Kidney (tissue), 14 donors: ENCODE results near the gene ATF7. TPM values are rescaled to one million over a fixed set of nuclear protein-coding genes. Genes with fewer than 3 reads are reported as not detected.
"Not testable (repeated sequence)": the region's sequence is repeated elsewhere in the genome, so short reads cannot be mapped to it uniquely, and the experiment has no call there.

ENCODE experiments used
- DNase-seq, 5 donors: peaks; one replicate each; pipeline ENCODE4 v3.0.0-alpha.2; 2013 to 2020
- FAIRE-seq: peaks from 2 replicates; lab custom pipeline; 2012; peaks lifted over from hg19 to GRCh38; lab: Jason Lieb, UNC
- H3K27ac ChIP-seq, 2 donors: one replicate each; pipeline ENCODE4 v1.7.0; 2013; ENCODE audit warnings: low read depth in 2 of 2, low read length in 2 of 2, inconsistent platforms in 1 of 2
- H3K27me3 ChIP-seq: one replicate; pipeline ENCODE4 v1.7.1; 2013; ENCODE audit warnings: low read length, inconsistent platforms; ENCODE audit not compliant: control insufficient read depth, insufficient read depth
- H3K36me3 ChIP-seq, 3 donors: one replicate each; pipeline versions ENCODE4 v1.7.0 to v1.7.1; 2013; ENCODE audit warnings: low read length in 3 of 3, control low read depth in 1 of 3, inconsistent platforms in 1 of 3; ENCODE audit not compliant: insufficient read depth in 3 of 3, control insufficient read depth in 2 of 3
- H3K4me1 ChIP-seq, 3 donors: one replicate each; pipeline versions ENCODE4 v1.7.0 to v1.7.1; 2013; ENCODE audit warnings: low read length in 3 of 3, inconsistent platforms in 1 of 3, low read depth in 1 of 3; ENCODE audit not compliant: control insufficient read depth in 2 of 3, insufficient read depth in 2 of 3
- H3K4me3 ChIP-seq, 3 donors: one replicate each; pipeline versions ENCODE4 v1.7.0 to v1.8.1; 2013; ENCODE audit warnings: low read length in 3 of 3, control low read depth in 1 of 3, inconsistent platforms in 1 of 3
- H3K9ac ChIP-seq, 3 donors: one replicate each; pipeline versions ENCODE4 v1.7.0 to v1.7.1; 2013; ENCODE audit warnings: low read length in 3 of 3, control low read depth in 1 of 3, inconsistent platforms in 1 of 3
- H3K9me3 ChIP-seq, 3 donors: one replicate each; pipeline versions ENCODE4 v1.7.0 to v1.7.1; 2013; ENCODE audit warnings: low read length in 3 of 3, control low read depth in 1 of 3, inconsistent platforms in 1 of 3; ENCODE audit not compliant: control insufficient read depth in 2 of 3, insufficient read depth in 1 of 3
- CTCF ChIP-seq: IDR thresholded peaks from 3 replicates; pipeline ENCODE4 v1.5.1; 2012; ENCODE audit warnings: mild to moderate bottlenecking, moderate library complexity, borderline replicate concordance; ENCODE audit not compliant: insufficient read depth; ENCODE audit errors: extremely low read depth
- intact Hi-C: fragments of 100-400 bp; cut with DNase I; formaldehyde crosslinking; loops from one replicate; pipeline ENCODE4 v1.11.1; 2022
- polyA plus RNA-seq: library from polyadenylated mRNA; stranded (reverse); fragments of 350-450 nt; fragmentation: Illumina TruSeq; extraction: RNeasy Lipid Tissue Mini Kit (QIAGEN cat#74804); gene quantifications from one replicate; pipeline ENCODE4 v1.2.3, GENCODE V29; 2014; ENCODE audit warnings: low read depth, low replicate concordance; ENCODE audit not compliant: insufficient read depth
- total RNA-seq: library from RNA; stranded (reverse); fragmentation: NEBNext Ultra II Directional; extraction: Animal tissue kit (Norgen Biotek cat#: 25700); gene quantifications from one replicate; pipeline ENCODE4 v1.2.1, GENCODE V29; 2021
- donor health status: control.
- donor health status: control.
- donor health status: control.
- donor health status: control.
- donor health status: control.
- donor health status: DM: yes; HTN: yes; CAD: no.
- donor health status: Normal renal cell carcinoma (clear cell type).

The ATF7 gene
- total and polyA plus RNA-seq, 2 donors from 2014 or later: 16.2 to 54.7 TPM

- FAIRE-seq: no peak
- intact Hi-C loops: no loop called here
Observed at GRCh38 chr12:53613821-53614220, 12.4 kb downstream of the ATF7 start.

GRCh38 chr12:53612978-53613377 lies 13.2 kb downstream of the ATF7 start:
- H3K4me3 ChIP-seq: no peak overlapping the region
- DNase-seq: no peak
- no peak for FAIRE-seq
- H3K9me3 ChIP-seq: no peaks in the 10 kb centered on the region
- H3K36me3 ChIP-seq: peaks cover 0 to 2% (median 0%) of the 10 kb centered on the region in 3 donors
- no peak for TF ChIP-seq CTCF
- H3K4me1 ChIP-seq: peaks cover 0 to 3% (median 0%) of the 10 kb centered on the region in 3 donors
- intact Hi-C loops: no loop called here
- H3K27me3 ChIP-seq: no peaks in the 10 kb centered on the region
- no peak overlapping the region for H3K9ac ChIP-seq
- no peak overlapping the region for H3K27ac ChIP-seq

More at GRCh38 chr12:53613821-53614220, 12.4 kb downstream of the ATF7 start:
- no peak overlapping the region for H3K27ac ChIP-seq
- no peaks in the 10 kb centered on the region for H3K9me3 ChIP-seq
- H3K9ac ChIP-seq: no peak overlapping the region
- no peaks in the 10 kb centered on the region for H3K27me3 ChIP-seq
- no peak for DNase-seq
- no peak for TF ChIP-seq CTCF
- H3K4me3 ChIP-seq: no peak overlapping the region
- peaks cover 0 to 3% (median 0%) of the 10 kb centered on the region in 3 donors for H3K4me1 ChIP-seq
- H3K36me3 ChIP-seq: peaks cover 0 to under 1% (median 0%) of the 10 kb centered on the region in 3 donors

GRCh38 chr12:53611304-53611703 lies 14.9 kb downstream of the ATF7 start:
- Histone ChIP-seq H3K4me3 (no peak overlapping the region), H3K4me1 (peaks cover 0 to 3% (median 0%) of the 10 kb centered on the region in 3 donors), H3K9ac (no peak overlapping the region), H3K27me3 (no peaks in the 10 kb centered on the region), H3K9me3 (no peaks in the 10 kb centered on the region), H3K27ac (no peak overlapping the region), H3K36me3 (peaks cover 0 to 2% (median 0%) of the 10 kb centered on the region in 3 donors)
- no peak for DNase-seq
- FAIRE-seq: no peak
- intact Hi-C loops: no loop called here
- TF ChIP-seq CTCF: no peak

- H3K9me3 ChIP-seq, H3K36me3 ChIP-seq, DNase-seq, H3K27ac ChIP-seq, H3K4me3 ChIP-seq, FAIRE-seq, H3K9ac ChIP-seq, intact Hi-C loops, H3K27me3 ChIP-seq, H3K4me1 ChIP-seq: not testable (repeated sequence)
Observed at GRCh38 chr12:53606688-53607087, 19.5 kb downstream of the ATF7 start.
